Measurements from ENCODE around the gene LSM2. TPM values are rescaled to one million over a fixed set of nuclear protein-coding genes. Genes with fewer than 3 reads are reported as not detected.

The LSM2 gene
- polyA plus RNA-seq, 2 donors, result 25.6 to 42.9 TPM

- Histone ChIP-seq H3K27ac (ENCODE audit: low read depth in 2 of 2, low read length in 1 of 2) (no peak overlapping the region), H3K4me1 (ENCODE audit: control insufficient read depth in 2 of 2, insufficient read depth in 2 of 2, low read length in 1 of 2) (peaks cover 0 to 2% of the 10 kb centered on the region in 2 donors), H3K4me3 (ENCODE audit: low read depth in 1 of 2, low read length in 2 of 2) (no peak overlapping the region), H3K9me3 (ENCODE audit: control insufficient read depth in 2 of 2, insufficient read depth in 1 of 2, low read depth in 1 of 2, low read length in 1 of 2) (no peaks in the 10 kb centered on the region), H3K36me3 (ENCODE audit: control insufficient read depth in 2 of 2, insufficient read depth in 2 of 2, low read length in 1 of 2) (peaks cover 0 to 10% of the 10 kb centered on the region in 2 donors), H3K27me3 (ENCODE audit: control insufficient read depth in 1 of 2, insufficient read depth in 2 of 2, low read length in 2 of 2) (no peaks in the 10 kb centered on the region)
- WGBS, 2 donors, result 82 to 83% methylated on average over 3 of the region's 3 CpGs
Measured at GRCh38 chr6:31792090-31792374, 14.7 kb downstream of the LSM2 start.

- Histone ChIP-seq H3K4me1 (ENCODE audit: control insufficient read depth in 2 of 2, insufficient read depth in 2 of 2, low read length in 1 of 2) (peaks cover 0 to 2% of the 10 kb centered on the region in 2 donors), H3K4me3 (ENCODE audit: low read depth in 1 of 2, low read length in 2 of 2) (no peak overlapping the region), H3K27ac (ENCODE audit: low read depth in 2 of 2, low read length in 1 of 2) (no peak overlapping the region), H3K9me3 (ENCODE audit: control insufficient read depth in 2 of 2, insufficient read depth in 1 of 2, low read depth in 1 of 2, low read length in 1 of 2) (no peaks in the 10 kb centered on the region), H3K27me3 (ENCODE audit: control insufficient read depth in 1 of 2, insufficient read depth in 2 of 2, low read length in 2 of 2) (no peaks in the 10 kb centered on the region), H3K36me3 (ENCODE audit: control insufficient read depth in 2 of 2, insufficient read depth in 2 of 2, low read length in 1 of 2) (peaks cover 0 to 10% of the 10 kb centered on the region in 2 donors)
- WGBS, 2 donors, result 64 to 65% methylated on average over 12 of the region's 12 CpGs
Measured at GRCh38 chr6:31791324-31792089, 15.3 kb downstream of the LSM2 start.

GRCh38 chr6:31785475-31785874 is 21.3 kb downstream of the LSM2 start:
- Histone ChIP-seq H3K27ac (ENCODE audit: low read depth in 2 of 2, low read length in 1 of 2) (no peak overlapping the region), H3K9me3 (ENCODE audit: control insufficient read depth in 2 of 2, insufficient read depth in 1 of 2, low read depth in 1 of 2, low read length in 1 of 2) (no peaks in the 10 kb centered on the region), H3K4me3 (ENCODE audit: low read depth in 1 of 2, low read length in 2 of 2) (no peak overlapping the region), H3K4me1 (ENCODE audit: control insufficient read depth in 2 of 2, insufficient read depth in 2 of 2, low read length in 1 of 2) (no peaks in the 10 kb centered on the region), H3K36me3 (ENCODE audit: control insufficient read depth in 2 of 2, insufficient read depth in 2 of 2, low read length in 1 of 2) (peaks cover 5 to 47% of the 10 kb centered on the region in 2 donors), H3K27me3 (ENCODE audit: control insufficient read depth in 1 of 2, insufficient read depth in 2 of 2, low read length in 2 of 2) (no peaks in the 10 kb centered on the region)
- WGBS, 2 donors, result 96% methylated on average over 11 of the region's 11 CpGs

- 94 to 95% methylated on average over 15 of the region's 15 CpGs for WGBS, 2 donors
- Histone ChIP-seq H3K27me3 (ENCODE audit: control insufficient read depth in 1 of 2, insufficient read depth in 2 of 2, low read length in 2 of 2) (no peaks in the 10 kb centered on the region), H3K9me3 (ENCODE audit: control insufficient read depth in 2 of 2, insufficient read depth in 1 of 2, low read depth in 1 of 2, low read length in 1 of 2) (no peaks in the 10 kb centered on the region), H3K4me1 (ENCODE audit: control insufficient read depth in 2 of 2, insufficient read depth in 2 of 2, low read length in 1 of 2) (no peaks in the 10 kb centered on the region), H3K27ac (ENCODE audit: low read depth in 2 of 2, low read length in 1 of 2) (no peak overlapping the region), H3K4me3 (ENCODE audit: low read depth in 1 of 2, low read length in 2 of 2) (no peak overlapping the region), H3K36me3 (ENCODE audit: control insufficient read depth in 2 of 2, insufficient read depth in 2 of 2, low read length in 1 of 2) (peaks cover 8 to 55% of the 10 kb centered on the region in 2 donors)
Measured at GRCh38 chr6:31784098-31784925, 22.5 kb downstream of the LSM2 start.

DNA sequence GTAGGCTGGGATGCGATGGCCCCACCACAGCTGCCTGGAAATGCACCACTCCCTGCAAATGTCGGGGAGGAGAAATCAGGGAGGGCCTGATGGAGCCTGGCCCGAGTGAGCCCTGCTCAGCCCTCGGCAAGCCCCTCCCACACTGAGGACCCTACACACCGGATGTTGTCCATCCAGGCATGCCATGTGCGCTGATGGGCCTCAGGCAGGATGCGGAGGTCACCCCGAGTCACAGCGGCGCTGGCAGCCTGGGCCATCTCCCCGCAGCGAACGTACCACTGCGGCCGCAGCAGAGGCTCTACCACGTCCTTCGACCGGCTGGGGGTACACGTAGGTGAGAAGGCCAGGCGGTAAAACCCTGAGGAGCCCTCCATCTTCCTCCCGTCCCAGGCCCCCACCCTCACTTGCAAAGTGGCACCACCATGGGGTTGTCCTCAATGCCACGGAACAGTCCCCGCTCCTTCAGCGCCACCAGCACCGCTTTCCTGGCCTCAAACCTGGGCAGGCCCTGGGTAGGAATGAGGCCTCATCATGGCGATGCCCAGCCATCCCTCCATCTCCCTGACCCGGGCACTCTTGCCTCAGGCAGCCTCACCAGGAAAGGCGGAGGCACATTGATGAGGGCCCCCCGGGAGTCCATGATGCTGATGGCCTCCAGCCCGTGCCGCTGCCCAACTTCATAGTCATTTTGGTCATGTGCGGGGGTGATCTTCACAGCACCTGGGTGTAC is 24.5 kb downstream of the LSM2 start:
- Histone ChIP-seq H3K27ac (ENCODE audit: low read depth in 2 of 2, low read length in 1 of 2) (no peak overlapping the region), H3K4me1 (ENCODE audit: control insufficient read depth in 2 of 2, insufficient read depth in 2 of 2, low read length in 1 of 2) (peaks cover under 1% of the 10 kb centered on the region in 2 donors), H3K36me3 (ENCODE audit: control insufficient read depth in 2 of 2, insufficient read depth in 2 of 2, low read length in 1 of 2) (peaks cover 8 to 65% of the 10 kb centered on the region in 2 donors), H3K27me3 (ENCODE audit: control insufficient read depth in 1 of 2, insufficient read depth in 2 of 2, low read length in 2 of 2) (no peaks in the 10 kb centered on the region), H3K4me3 (ENCODE audit: low read depth in 1 of 2, low read length in 2 of 2) (no peak overlapping the region), H3K9me3 (ENCODE audit: control insufficient read depth in 2 of 2, insufficient read depth in 1 of 2, low read depth in 1 of 2, low read length in 1 of 2) (no peaks in the 10 kb centered on the region)
- 91 to 92% methylated on average over 32 of the region's 32 CpGs for WGBS, 2 donors

- H3K9me3 ChIP-seq (ENCODE audit: control insufficient read depth in 2 of 2, insufficient read depth in 1 of 2, low read depth in 1 of 2, low read length in 1 of 2), result no peaks in the 10 kb centered on the region
- no peaks in the 10 kb centered on the region for H3K27me3 ChIP-seq (ENCODE audit: control insufficient read depth in 1 of 2, insufficient read depth in 2 of 2, low read length in 2 of 2)
- peaks cover 8 to 65% of the 10 kb centered on the region in 2 donors for H3K36me3 ChIP-seq (ENCODE audit: control insufficient read depth in 2 of 2, insufficient read depth in 2 of 2, low read length in 1 of 2)
- H3K4me3 ChIP-seq (ENCODE audit: low read depth in 1 of 2, low read length in 2 of 2), result no peak overlapping the region
- H3K4me1 ChIP-seq (ENCODE audit: control insufficient read depth in 2 of 2, insufficient read depth in 2 of 2, low read length in 1 of 2), result peaks cover 6% of the 10 kb centered on the region in 2 donors
- 95 to 96% methylated on average over 23 of the region's 23 CpGs for WGBS, 2 donors
- no peak overlapping the region for H3K27ac ChIP-seq (ENCODE audit: low read depth in 2 of 2, low read length in 1 of 2)
Measured at GRCh38 chr6:31781244-31782125, 25.3 kb downstream of the LSM2 start.

DNA sequence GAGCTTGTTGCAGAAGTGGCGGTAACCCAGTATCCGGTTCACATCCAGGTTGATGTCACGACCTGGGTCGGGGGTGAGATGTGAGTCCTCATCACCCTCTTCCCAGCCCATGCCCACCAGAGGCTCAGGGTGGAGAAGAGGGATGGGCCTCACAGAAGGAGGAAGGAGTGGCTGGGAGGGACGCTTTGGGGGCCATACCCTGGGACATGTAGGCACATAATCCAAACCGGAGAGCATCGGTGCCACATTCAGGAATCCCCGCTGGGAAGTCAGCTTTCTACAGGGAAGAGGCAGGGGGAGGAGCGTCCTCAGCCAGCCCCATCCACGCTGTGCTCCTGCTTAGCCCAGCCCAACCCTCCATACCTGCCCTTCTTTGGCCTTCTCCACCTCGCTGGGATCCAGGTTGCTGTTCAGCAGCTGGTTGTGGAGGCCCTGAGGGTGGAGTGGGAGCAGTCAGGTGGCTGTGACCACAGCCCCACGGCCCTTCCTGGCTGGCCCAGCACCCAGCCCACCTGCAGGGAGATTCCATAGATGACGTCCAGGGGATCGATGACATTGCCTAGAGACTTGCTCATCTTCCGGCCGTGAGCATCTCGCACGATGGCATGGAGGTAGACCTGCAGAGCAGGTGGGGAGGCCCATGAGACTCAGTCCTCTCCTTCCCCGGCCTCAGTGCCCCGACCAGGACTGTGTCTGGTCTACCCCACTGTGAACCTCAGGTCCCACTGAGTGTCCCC is 26.1 kb downstream of the LSM2 start:
- Histone ChIP-seq H3K36me3 (ENCODE audit: control insufficient read depth in 2 of 2, insufficient read depth in 2 of 2, low read length in 1 of 2) (peaks cover 8 to 63% of the 10 kb centered on the region in 2 donors), H3K27ac (ENCODE audit: low read depth in 2 of 2, low read length in 1 of 2) (no peak overlapping the region), H3K4me1 (ENCODE audit: control insufficient read depth in 2 of 2, insufficient read depth in 2 of 2, low read length in 1 of 2) (peaks cover 6% of the 10 kb centered on the region in 2 donors), H3K4me3 (ENCODE audit: low read depth in 1 of 2, low read length in 2 of 2) (no peak overlapping the region), H3K27me3 (ENCODE audit: control insufficient read depth in 1 of 2, insufficient read depth in 2 of 2, low read length in 2 of 2) (no peaks in the 10 kb centered on the region), H3K9me3 (ENCODE audit: control insufficient read depth in 2 of 2, insufficient read depth in 1 of 2, low read depth in 1 of 2, low read length in 1 of 2) (no peaks in the 10 kb centered on the region)
- 87% methylated on average over 20 of the region's 20 CpGs for WGBS, 2 donors

- WGBS, 2 donors, result 94 to 95% methylated on average over 10 of the region's 10 CpGs
- H3K27me3 ChIP-seq (ENCODE audit: control insufficient read depth in 1 of 2, insufficient read depth in 2 of 2, low read length in 2 of 2), result no peaks in the 10 kb centered on the region
- no peak overlapping the region for H3K4me3 ChIP-seq (ENCODE audit: low read depth in 1 of 2, low read length in 2 of 2)
- no peaks in the 10 kb centered on the region for H3K9me3 ChIP-seq (ENCODE audit: control insufficient read depth in 2 of 2, insufficient read depth in 1 of 2, low read depth in 1 of 2, low read length in 1 of 2)
- H3K27ac ChIP-seq (ENCODE audit: low read depth in 2 of 2, low read length in 1 of 2), result no peak overlapping the region
- H3K4me1 ChIP-seq (ENCODE audit: control insufficient read depth in 2 of 2, insufficient read depth in 2 of 2, low read length in 1 of 2), result peaks cover 6 to 9% of the 10 kb centered on the region in 2 donors
- peaks cover 8 to 56% of the 10 kb centered on the region in 2 donors for H3K36me3 ChIP-seq (ENCODE audit: control insufficient read depth in 2 of 2, insufficient read depth in 2 of 2, low read length in 1 of 2)
Measured at GRCh38 chr6:31779908-31780307, 26.9 kb downstream of the LSM2 start.
